H9 (cell line): Measurements from ENCODE around the gene UMPS. TPM values are rescaled to one million over a fixed set of nuclear protein-coding genes. Genes with fewer than 3 reads are reported as not detected.
"Not testable (repeated sequence)": the region's sequence is repeated elsewhere in the genome, so short reads cannot be mapped to it uniquely, and the experiment has no call there.

Source experiments
- DNase-seq: peaks from one replicate; pipeline ENCODE4 v3.0.0-alpha.2; 2017
- H2AFZ ChIP-seq: one replicate; pipeline ENCODE4 v1.6.1; 2013; ENCODE audit warnings: mild to moderate bottlenecking, low read length, control low read depth, moderate library complexity
- H2AK5ac ChIP-seq: 2 replicates; pipeline ENCODE4 v1.6.1; 2013; ENCODE audit warnings: low read length, control low read depth, mixed read lengths; ENCODE audit not compliant: insufficient read length
- H2BK120ac ChIP-seq: one replicate; pipeline ENCODE4 v1.6.1; 2013; ENCODE audit warnings: low read depth, mild to moderate bottlenecking, low read length, control low read depth, inconsistent platforms; ENCODE audit not compliant: poor library complexity, severe bottlenecking
- H2BK12ac ChIP-seq: 2 replicates; pipeline ENCODE4 v1.6.1; 2013; ENCODE audit warnings: low read length, control low read depth, mixed read lengths, low read depth; ENCODE audit not compliant: insufficient read length
- H2BK15ac ChIP-seq: 2 replicates; pipeline ENCODE4 v1.6.1; 2013; ENCODE audit warnings: low read depth, low read length, control low read depth
- H2BK20ac ChIP-seq: one replicate; pipeline ENCODE4 v1.6.1; 2013; ENCODE audit warnings: low read depth, mild to moderate bottlenecking, low read length, control low read depth, inconsistent platforms; ENCODE audit not compliant: poor library complexity, severe bottlenecking
- H2BK5ac ChIP-seq: 2 replicates; pipeline ENCODE4 v1.6.1; 2013; ENCODE audit warnings: low read length, control low read depth, mixed read lengths; ENCODE audit not compliant: insufficient read length
- H3K14ac ChIP-seq: 2 replicates; pipeline ENCODE4 v1.6.1; 2013; ENCODE audit warnings: low read length, control low read depth; ENCODE audit not compliant: insufficient read depth
- H3K18ac ChIP-seq: 2 replicates; pipeline ENCODE4 v1.6.1; 2013; ENCODE audit warnings: low read depth, mild to moderate bottlenecking, mixed read lengths, low read length, control low read depth; ENCODE audit not compliant: insufficient read length
- H3K23ac ChIP-seq: 2 replicates; pipeline ENCODE4 v1.6.1; 2013; ENCODE audit warnings: low read length, control low read depth, mixed read lengths, low read depth; ENCODE audit not compliant: insufficient read length
- H3K23me2 ChIP-seq: 2 replicates; pipeline ENCODE4 v1.6.1; 2013; ENCODE audit warnings: low read depth, mild to moderate bottlenecking, mixed read lengths, low read length, control low read depth; ENCODE audit not compliant: insufficient read length, poor library complexity, severe bottlenecking
- H3K27ac ChIP-seq: 2 replicates; pipeline ENCODE4 v1.5.1; 2013; ENCODE audit warnings: low read length, control low read depth, mixed read lengths, low read depth; ENCODE audit not compliant: insufficient read length
- H3K27me3 ChIP-seq: 2 replicates; pipeline ENCODE4 v1.6.1; 2013; ENCODE audit warnings: low read length, control low read depth, inconsistent platforms; ENCODE audit not compliant: insufficient read depth
- H3K4ac ChIP-seq: 2 replicates; pipeline ENCODE4 v1.6.1; 2013; ENCODE audit warnings: low read depth, mild to moderate bottlenecking, control low read depth, inconsistent platforms, low read length, moderate library complexity
- H3K4me1 ChIP-seq: 2 replicates; pipeline ENCODE4 v1.6.1; 2013; ENCODE audit warnings: low read length, control low read depth, inconsistent platforms; ENCODE audit not compliant: insufficient read depth
- H3K4me2 ChIP-seq: 2 replicates; pipeline ENCODE4 v1.6.1; 2013; ENCODE audit warnings: low read length, control low read depth, mixed read lengths; ENCODE audit not compliant: insufficient read length, insufficient read depth
- H3K56ac ChIP-seq: 2 replicates; pipeline ENCODE4 v1.6.1; 2013; ENCODE audit warnings: low read depth, mild to moderate bottlenecking, mixed read lengths, low read length, control low read depth; ENCODE audit not compliant: insufficient read length
- H3K79me1 ChIP-seq: 2 replicates; pipeline ENCODE4 v1.6.1; 2013; ENCODE audit warnings: low read depth, mild to moderate bottlenecking, moderate library complexity, low read length, control low read depth, inconsistent platforms; ENCODE audit not compliant: insufficient read depth, poor library complexity, severe bottlenecking
- H3K79me2 ChIP-seq: 2 replicates; pipeline ENCODE4 v1.6.1; 2013; ENCODE audit warnings: low read length, control low read depth, inconsistent platforms; ENCODE audit not compliant: insufficient read depth
- H3K9ac ChIP-seq: 2 replicates; pipeline ENCODE4 v1.6.1; 2013; ENCODE audit warnings: low read length, control low read depth, mixed read lengths; ENCODE audit not compliant: insufficient read length; ENCODE audit errors: extremely low read depth
- H3K9me3 ChIP-seq: one replicate; pipeline ENCODE4 v1.6.1; 2013; ENCODE audit warnings: low read depth, low read length, inconsistent platforms; ENCODE audit not compliant: control insufficient read depth
- H3T11ph ChIP-seq: one replicate; pipeline ENCODE4 v1.6.1; 2013; ENCODE audit warnings: mild to moderate bottlenecking, low read length, control low read depth, inconsistent platforms
- H4K20me1 ChIP-seq: one replicate; pipeline ENCODE4 v1.6.1; 2013; ENCODE audit not compliant: control insufficient read depth, insufficient read length, insufficient read depth
- H4K5ac ChIP-seq: 2 replicates; pipeline ENCODE4 v1.6.1; 2013; ENCODE audit warnings: low read depth, mild to moderate bottlenecking, mixed read lengths, low read length, control low read depth; ENCODE audit not compliant: insufficient read length
- H4K8ac ChIP-seq: replicated peaks from 2 replicates; pipeline ENCODE4 v1.6.1; 2013; ENCODE audit warnings: low read length, control low read depth, mixed read lengths, low read depth; ENCODE audit not compliant: insufficient read length
- H4K91ac ChIP-seq: 2 replicates; pipeline ENCODE4 v1.6.1; 2013; ENCODE audit warnings: low read depth, mild to moderate bottlenecking, moderate library complexity, mixed read lengths, low read length, control low read depth; ENCODE audit not compliant: insufficient read length
- H3K27ac Mint-ChIP-seq, 3 experiments: 2 replicates in 2 of 3; 3 replicates in 1 of 3; pipeline ENCODE4 v1.8.0; 2020 to 2021; ENCODE audit warnings: mixed read lengths in 3 of 3, mild to moderate bottlenecking in 1 of 3, moderate library complexity in 1 of 3
- H3K27me3 Mint-ChIP-seq: 2 replicates; pipeline ENCODE4 v1.8.0; 2021; ENCODE audit warnings: low read depth, mild to moderate bottlenecking, moderate library complexity, mixed read lengths
- H3K36me3 Mint-ChIP-seq, 3 experiments: 2 replicates in 2 of 3; 3 replicates in 1 of 3; pipeline ENCODE4 v1.8.0; 2020 to 2021; ENCODE audit warnings: low read depth in 3 of 3, mixed read lengths in 3 of 3; ENCODE audit not compliant: insufficient read depth in 1 of 3
- H3K4me1 Mint-ChIP-seq, 2 experiments: 2 replicates each; pipeline ENCODE4 v1.8.0; 2020; ENCODE audit warnings: mixed read lengths in 2 of 2
- H3K4me3 Mint-ChIP-seq, 2 experiments: 2 replicates in 1 of 2; 3 replicates in 1 of 2; pipeline ENCODE4 v1.8.0; 2020 to 2021; ENCODE audit warnings: mild to moderate bottlenecking in 2 of 2, mixed read lengths in 2 of 2, moderate library complexity in 1 of 2
- H3K9me3 Mint-ChIP-seq, 2 experiments: 2 replicates in 1 of 2; 3 replicates in 1 of 2; pipeline ENCODE4 v1.8.0; 2020; ENCODE audit warnings: mild to moderate bottlenecking in 2 of 2, mixed read lengths in 2 of 2, moderate library complexity in 1 of 2
- WGBS: extraction: QIAGEN DNeasy Blood & Tissue Kit; methylation state at CpG from one replicate; pipeline ENCODE4 v1.1.7; 2013; ENCODE audit warnings: missing lambda C conversion rate, low lambda C conversion rate, mixed read lengths; ENCODE audit not compliant: insufficient read length; ENCODE audit errors: extremely low coverage; 5-methylcytosine and 5-hydroxymethylcytosine counted together
- total RNA-seq: library from RNA; stranded (reverse); gene quantifications from 2 replicates; pipeline ENCODE4 v1.2.1, GENCODE V29; 2021
- TF ChIP-seq, protein P1 (sequence below): fragments of 200-600 bp; sonication (generic); conservative IDR thresholded peaks from 3 replicates; pipeline ENCODE4 v1.8.0; 2021; ENCODE audit warnings: antibody characterized with exemption, mild to moderate bottlenecking

The UMPS gene
- total RNA-seq, 1 experiment from 2014 or later: 65.4 TPM

DNA sequence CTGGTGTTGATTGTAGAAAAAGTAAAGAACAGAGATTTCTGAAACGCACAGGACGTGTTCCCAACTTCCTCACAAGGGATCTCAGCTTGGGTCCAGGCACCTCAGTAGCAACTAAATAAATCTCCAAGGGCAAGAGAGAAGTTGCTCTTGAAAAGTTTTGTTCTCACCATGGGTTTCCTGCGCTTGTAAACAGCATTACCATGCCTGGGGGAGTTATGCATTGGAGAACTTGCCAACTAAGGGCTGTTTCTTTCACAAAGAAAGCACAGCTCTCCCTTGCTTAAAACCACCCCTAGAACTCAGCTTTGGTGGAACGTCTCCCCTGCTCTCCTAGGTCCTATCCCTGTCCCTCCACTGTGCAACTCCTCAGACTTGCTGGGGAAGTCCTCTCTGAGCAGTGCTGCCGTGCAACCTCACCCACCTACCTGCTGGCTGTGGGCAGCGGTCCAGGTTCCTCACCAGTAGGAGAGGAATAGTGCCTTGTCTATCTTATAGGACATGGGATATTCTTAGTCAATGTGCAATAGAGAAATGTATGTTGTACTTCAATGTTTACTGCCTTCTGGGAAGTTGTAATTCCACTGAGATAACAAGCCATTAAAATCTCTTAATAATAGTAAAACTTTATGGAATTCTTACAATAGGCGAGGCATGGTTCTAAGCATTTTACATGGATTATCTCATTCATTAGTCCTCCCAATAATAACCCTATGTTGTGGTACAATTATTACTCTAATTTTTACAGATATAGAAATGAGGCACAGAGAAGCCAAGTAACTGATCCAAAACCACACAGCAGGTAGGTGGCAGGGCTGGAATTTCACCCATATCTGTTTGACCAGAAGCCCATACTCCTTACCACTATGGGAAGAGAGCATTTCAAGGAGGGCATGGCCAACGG lies 51.5 kb downstream of the UMPS start:
- no peak overlapping the region for H3K18ac ChIP-seq
- no peak overlapping the region for H3K56ac ChIP-seq
- H3K9ac ChIP-seq: peak overlapping the region; percentile 4
- H3K27ac ChIP-seq: no peak overlapping the region
- H3K4me2 ChIP-seq: no peak overlapping the region
- H3K4me1 Mint-ChIP-seq: peaks cover 19 to 27% of the 10 kb centered on the region in 2 experiments
- peak overlapping the region in 1 of 2 experiments; percentile 27; a peak in 1 of 5 replicates for H3K4me3 Mint-ChIP-seq
- H2BK15ac ChIP-seq: no peak overlapping the region
- H3K4me1 ChIP-seq: peaks cover 9% of the 10 kb centered on the region; the same call in 1 of the 2 replicates
- H4K20me1 ChIP-seq: no peaks in the 10 kb centered on the region
- H3K9me3 ChIP-seq: no peaks in the 10 kb centered on the region
- H2BK12ac ChIP-seq: no peak overlapping the region
- H3K27ac Mint-ChIP-seq: peak overlapping the region; percentile 49 to 96 (median 79); a peak in 6 of 7 replicates
- no peak overlapping the region for H2AK5ac ChIP-seq
- H2BK120ac ChIP-seq: no peak overlapping the region
- no peak for DNase-seq
- no peak overlapping the region for H2AFZ ChIP-seq
- no peak overlapping the region for H4K5ac ChIP-seq
- no CpG with 5 or more reads among the region's 8 CpGs for WGBS
- H3K9me3 Mint-ChIP-seq: no peaks in the 10 kb centered on the region
- H3K23ac ChIP-seq: no peak overlapping the region
- H2BK5ac ChIP-seq: no peak overlapping the region
- no peaks in the 10 kb centered on the region for H3K23me2 ChIP-seq
- no peak overlapping the region for H4K8ac ChIP-seq
- no peak overlapping the region for H3T11ph ChIP-seq
- H4K91ac ChIP-seq: no peak overlapping the region
- TF ChIP-seq, protein P1, sequence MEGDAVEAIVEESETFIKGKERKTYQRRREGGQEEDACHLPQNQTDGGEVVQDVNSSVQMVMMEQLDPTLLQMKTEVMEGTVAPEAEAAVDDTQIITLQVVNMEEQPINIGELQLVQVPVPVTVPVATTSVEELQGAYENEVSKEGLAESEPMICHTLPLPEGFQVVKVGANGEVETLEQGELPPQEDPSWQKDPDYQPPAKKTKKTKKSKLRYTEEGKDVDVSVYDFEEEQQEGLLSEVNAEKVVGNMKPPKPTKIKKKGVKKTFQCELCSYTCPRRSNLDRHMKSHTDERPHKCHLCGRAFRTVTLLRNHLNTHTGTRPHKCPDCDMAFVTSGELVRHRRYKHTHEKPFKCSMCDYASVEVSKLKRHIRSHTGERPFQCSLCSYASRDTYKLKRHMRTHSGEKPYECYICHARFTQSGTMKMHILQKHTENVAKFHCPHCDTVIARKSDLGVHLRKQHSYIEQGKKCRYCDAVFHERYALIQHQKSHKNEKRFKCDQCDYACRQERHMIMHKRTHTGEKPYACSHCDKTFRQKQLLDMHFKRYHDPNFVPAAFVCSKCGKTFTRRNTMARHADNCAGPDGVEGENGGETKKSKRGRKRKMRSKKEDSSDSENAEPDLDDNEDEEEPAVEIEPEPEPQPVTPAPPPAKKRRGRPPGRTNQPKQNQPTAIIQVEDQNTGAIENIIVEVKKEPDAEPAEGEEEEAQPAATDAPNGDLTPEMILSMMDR: no peak
- no peaks in the 10 kb centered on the region for H3K79me1 ChIP-seq
- no peaks in the 10 kb centered on the region for H3K27me3 Mint-ChIP-seq
- H3K27me3 ChIP-seq: no peaks in the 10 kb centered on the region
- H3K14ac ChIP-seq: no peak overlapping the region
- H2BK20ac ChIP-seq: no peak overlapping the region
- no peaks in the 10 kb centered on the region for H3K79me2 ChIP-seq
- H3K36me3 Mint-ChIP-seq: peaks cover 8 to 54% (median 15%) of the 10 kb centered on the region in 3 experiments; a peak in 6 of 7 replicates
- H3K4ac ChIP-seq: no peak overlapping the region

- not testable (repeated sequence) for H3K23me2 ChIP-seq, H3K56ac ChIP-seq, H3T11ph ChIP-seq, H3K9me3 Mint-ChIP-seq, H2BK15ac ChIP-seq, H3K4ac ChIP-seq, H4K91ac ChIP-seq, H3K9me3 ChIP-seq, H3K14ac ChIP-seq, H3K4me1 ChIP-seq, H3K79me2 ChIP-seq, H2AK5ac ChIP-seq, H2BK12ac ChIP-seq, H3K27me3 Mint-ChIP-seq, H4K5ac ChIP-seq, H2BK5ac ChIP-seq, H3K18ac ChIP-seq, H2BK120ac ChIP-seq, H3K4me3 Mint-ChIP-seq, H2BK20ac ChIP-seq, H3K23ac ChIP-seq, H3K27ac ChIP-seq, H2AFZ ChIP-seq, H3K79me1 ChIP-seq, DNase-seq, H3K9ac ChIP-seq, H3K4me2 ChIP-seq, H4K20me1 ChIP-seq, H3K27me3 ChIP-seq, H4K8ac ChIP-seq
- Mint-ChIP-seq H3K4me1 (peaks cover 16 to 28% of the 10 kb centered on the region in 2 experiments), H3K27ac (peak overlapping the region in 2 of 3 experiments; percentile 31 to 44; a peak in 4 of 7 replicates), H3K36me3 (peaks cover 8 to 54% (median 15%) of the 10 kb centered on the region in 3 experiments; a peak in 6 of 7 replicates)
- no CpG with 5 or more reads among the region's 6 CpGs for WGBS
Measured at GRCh38 chr3:124782377-124782712, 52.1 kb downstream of the UMPS start.
